GF-D8 (cell line): ENCODE data around the gene MCIDAS.

Experiments used
- DNase-seq: peaks from one replicate; lab custom pipeline; 2025; lab: John Stamatoyannopoulos, UW

The MCIDAS gene

DNA sequence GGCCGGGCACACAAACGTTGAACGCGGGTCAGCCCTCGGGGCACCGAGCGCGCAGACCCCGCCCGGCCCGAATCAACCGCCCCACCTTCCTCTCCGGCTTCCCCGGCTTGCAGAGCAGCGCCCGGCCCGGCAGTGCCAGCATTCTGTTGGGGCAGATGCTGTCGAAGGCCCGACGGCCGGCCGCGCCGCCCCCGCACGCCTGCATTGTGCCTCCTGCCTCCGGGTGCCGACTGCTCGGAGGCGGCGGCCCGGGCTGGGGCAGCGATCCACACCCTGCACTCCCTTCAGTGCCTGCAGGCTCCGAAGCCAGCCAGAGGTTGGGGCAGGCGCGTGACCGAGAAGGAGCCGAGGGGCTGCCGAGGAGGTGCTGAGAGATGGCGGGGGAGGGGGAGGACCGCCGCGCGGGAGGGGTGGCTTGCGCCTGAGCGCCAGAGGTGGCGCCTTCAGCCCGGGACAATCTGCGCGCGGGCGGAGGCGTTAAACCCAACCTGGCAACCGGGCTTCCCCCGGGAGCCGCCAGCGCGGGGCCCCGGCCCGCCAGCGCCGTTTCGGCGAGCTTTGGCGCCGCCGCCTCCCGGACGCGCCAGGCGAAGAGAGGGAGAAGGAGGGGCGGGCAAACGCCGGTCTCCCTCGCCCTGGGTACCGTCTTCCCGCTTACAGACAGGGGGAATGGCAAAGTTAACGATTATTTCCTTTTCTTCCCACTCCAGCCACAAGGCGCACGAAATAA is at the start of gene MCIDAS:
TSS of gene MCIDAS (minus strand) at position 382 of the 730 bp plus-strand sequence. CDS start at position 205, 177 bp downstream.
- no peak for DNase-seq

DNA sequence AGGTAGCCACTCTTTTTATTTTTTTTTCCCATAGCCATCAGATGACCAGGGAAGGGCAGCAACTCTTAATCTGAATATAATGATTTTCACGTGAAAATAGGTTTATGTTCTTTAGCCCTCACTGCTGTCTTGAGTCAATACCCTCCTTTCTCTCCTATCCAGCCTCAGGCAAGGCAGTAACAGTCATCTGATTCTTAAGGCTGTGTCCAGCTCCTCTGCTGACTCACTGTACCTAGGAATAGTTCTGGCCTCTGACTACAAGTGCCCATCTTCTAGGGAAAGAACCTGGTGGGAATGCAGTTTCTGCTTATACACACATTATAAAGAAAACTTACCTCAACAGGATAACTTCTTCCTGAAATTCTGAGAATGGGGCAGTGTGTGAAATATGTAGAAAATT is 49.7 kb upstream of the MCIDAS start:
- no peak for DNase-seq

DNA sequence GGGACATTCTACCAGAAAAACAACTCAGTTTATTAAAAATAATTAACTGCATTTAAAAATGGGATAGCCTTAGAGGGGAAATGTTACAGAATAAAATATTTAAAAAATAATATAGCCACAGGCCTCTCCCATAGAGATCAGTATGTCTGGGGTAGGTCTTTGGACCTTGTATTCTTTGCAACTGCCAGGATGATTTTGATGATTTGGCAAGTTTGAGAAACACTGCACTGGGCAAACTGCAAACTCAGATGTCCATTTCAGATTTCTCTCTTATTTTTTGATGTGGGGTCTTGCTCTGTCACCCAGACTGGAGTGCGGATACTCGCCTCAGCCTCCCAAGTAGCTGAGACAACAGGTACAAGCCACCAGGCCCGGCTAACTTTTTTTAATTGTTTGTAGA is 31.2 kb upstream of the MCIDAS start:
- no peak for DNase-seq

DNA sequence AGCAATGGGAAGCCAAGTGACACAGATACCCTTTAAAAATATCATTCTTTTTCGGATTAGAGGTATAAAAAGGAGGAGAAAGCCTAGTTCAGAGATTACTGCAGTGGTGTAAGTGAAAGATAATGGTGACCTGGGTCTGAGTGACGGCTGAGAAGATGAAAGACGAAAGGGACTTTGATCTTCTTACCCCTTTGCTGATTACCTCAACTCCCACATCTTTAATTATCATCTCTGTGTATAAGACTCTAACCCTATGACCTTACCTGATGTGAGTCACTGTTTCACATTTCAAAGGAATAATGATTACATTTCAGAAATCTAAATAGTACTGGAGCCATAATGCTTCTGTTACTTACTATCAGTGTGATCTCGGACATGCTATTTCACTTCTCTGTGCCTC is 27.7 kb upstream of the MCIDAS start:
- DNase-seq = no peak

DNA sequence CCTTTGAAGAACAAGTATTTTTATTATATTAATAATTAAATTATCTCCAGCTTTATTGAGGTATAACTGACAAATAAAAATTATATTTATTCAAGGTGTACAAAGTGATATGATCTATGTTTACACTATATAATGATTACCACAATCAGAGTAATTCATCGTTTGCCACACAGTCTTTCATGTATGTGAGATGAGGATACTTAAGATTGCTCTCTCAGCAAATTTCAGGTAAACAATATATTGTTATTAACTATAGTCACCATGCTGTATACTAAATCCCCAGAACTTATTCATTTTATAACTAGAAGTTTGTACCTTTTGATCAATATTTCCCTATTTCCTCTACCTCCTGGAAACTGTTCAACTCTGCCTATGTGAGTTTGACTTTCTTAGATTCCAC is 22.9 kb upstream of the MCIDAS start:
- no peak for DNase-seq

DNA sequence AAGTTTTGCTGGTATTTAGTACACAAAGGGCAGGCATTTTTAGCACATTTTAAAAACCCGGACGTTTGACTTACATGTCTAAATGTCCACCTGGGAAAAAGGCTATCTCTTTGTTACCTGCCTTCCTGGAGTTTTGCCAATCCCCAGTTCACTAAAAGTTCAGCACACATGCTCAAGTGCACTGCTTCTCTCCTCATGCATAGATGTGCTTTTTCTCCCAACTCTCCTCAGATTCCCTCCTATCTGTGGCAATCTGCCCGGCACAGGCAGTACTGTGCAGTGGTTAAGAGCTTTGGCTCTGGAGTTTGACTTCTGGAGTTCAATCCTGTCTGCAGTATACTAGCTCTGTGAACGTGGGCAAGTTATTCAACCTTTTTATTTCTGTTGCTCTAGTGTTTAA is 14.6 kb upstream of the MCIDAS start:
- DNase-seq = no peak

DNA sequence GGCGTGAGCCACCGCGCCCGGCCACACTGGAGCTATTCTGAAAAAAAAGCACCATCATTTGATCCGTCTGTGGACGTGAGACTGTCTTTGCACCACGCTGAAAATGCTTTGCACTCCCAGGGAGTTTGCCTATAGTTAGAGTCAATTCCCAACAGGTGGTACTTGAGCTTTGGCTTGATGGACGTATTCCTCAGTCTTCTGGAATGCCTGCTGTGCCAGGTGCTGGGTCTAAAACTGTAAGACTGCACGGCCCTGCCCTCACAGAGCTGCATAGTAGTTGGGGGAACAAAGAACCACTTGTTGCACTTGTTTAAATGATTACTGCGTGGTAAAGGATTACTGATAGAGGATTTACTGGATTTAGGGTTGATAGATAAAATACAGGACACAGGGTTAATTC is 9.7 kb upstream of the MCIDAS start:
- DNase-seq = no peak

DNA sequence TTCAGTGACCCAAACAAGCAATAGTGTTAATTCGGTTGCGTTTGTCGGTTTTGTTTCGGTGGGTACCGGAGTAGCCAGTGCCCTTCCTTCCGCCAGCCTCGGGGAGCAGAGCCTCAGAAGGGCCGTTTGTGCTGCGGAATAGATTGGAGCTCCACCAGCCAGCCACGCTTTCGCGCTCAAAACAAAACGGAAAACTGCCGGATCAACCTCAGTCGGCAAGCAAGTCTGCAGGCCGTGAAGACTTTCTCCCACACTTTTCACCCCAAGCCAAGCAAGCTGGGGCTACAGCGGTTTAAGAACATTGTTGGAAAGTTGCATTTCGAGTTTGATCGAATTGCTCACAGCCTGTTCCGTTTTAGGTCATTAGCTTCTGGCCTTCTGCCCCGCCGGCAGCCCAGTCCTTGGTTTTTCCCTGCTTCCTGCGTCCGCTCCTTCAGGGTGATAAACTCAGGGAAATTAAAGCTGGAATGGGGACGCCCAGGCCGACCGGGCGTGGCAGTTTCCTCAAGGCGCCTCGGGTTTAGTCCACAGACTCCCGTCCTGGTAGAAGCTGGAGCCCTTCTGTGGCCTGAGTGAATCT is 7.1 kb upstream of the MCIDAS start:
- no peak for DNase-seq

DNA sequence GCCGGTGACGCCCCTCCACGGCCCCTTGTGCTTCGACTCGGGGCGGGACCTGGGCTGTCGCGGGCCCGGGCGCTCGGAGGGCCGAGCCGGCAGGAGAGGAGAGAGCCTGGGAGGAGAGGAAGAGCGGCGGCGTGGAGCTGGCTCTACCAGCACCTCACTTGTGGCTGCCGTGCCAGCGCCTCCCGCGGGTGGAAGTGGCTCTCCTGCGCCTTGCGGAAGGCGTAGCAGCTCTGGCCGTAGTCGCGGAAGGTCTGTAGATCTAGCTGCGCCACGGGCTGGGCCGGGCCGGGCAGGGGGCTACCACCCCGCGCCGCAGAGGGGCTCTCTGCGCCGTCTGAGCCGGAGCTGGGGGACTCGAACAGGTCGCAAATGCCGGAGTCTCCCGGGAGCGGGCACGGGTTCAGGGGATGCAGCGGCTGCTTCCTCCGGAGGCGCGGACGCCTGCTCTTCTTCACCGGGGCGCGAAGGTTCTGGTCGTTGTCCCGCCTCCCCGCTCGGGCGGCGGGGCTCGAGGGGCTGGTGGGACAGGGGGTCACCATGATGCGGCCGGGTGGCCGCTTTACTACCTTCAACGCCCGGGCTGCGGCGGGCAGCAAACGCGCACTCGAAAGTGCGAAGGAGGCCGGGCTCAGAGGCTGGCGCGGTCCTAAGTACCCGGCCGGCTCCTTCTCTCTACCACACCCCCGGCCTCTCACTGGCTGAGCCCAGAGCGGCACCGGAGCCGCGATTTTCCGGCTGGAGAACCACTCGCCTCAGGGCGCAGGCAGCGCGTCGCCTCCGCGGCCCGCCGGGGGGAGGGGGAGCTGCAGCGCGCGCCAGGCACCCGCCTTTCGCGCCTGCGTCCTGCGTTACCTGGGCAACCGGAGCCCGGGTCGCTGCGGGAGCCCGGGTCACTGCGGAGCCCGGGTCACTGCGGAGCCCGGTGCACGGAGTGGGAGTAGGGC is 6.1 kb upstream of the MCIDAS start, which contains the start of gene CCNO:
TSS of gene CCNO (minus strand) at position 624 of the 944 bp plus-strand sequence. CDS start at position 539, 85 bp downstream.
- no peak for DNase-seq

DNA sequence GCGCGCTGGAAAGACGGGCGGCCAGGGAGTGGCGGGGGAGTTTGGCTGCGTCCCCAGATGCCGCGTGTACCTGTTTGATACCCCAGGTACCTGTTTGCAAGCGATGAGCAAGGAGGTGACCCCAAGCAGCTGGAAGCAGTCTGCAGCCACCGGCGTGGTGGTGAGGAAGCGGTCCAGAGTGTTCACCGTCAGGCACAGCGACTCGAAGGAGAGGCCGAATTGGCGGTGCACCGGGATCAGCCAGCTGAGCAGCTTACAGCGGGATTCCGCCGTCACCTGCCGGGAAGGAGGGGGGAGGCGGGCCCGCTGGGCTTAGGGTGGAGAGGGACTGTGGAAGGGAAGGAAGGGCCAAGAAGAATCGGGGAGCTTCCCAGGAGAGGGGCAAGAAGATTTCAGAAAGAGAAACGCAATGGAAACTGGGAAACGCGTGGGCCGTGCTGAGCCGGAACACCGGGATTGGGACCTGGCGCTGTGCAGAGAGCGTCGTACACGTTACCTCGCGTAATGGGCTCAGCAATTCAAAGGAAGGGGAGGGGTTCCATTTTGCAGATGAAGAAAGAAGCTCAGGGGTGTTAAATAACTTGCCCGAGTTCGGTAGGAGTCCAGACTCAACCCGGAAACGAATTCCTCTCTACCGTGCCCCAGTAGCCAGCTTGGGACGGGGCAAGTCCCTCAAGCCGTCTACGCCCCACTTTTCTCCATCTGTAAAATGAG is 5.3 kb upstream of the MCIDAS start:
- DNase-seq = no peak

DNA sequence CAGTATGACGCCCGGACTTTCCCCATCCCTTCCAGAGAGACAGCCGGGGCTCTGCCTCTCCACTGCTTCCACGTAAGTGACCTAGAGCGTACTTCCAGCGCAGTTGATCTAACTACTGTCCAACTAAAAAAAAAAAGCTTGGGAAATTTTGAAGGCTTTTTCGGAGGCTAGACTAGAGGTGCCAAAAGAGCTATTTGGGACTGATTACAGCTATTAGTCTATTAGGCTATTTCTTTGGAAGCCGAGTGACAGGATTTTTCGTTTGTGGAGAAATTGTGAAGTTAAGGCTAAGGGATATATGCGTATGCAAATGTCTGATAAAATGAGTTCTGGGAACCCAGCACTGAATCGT is 4.8 kb upstream of the MCIDAS start:
- DNase-seq = no peak

DNA sequence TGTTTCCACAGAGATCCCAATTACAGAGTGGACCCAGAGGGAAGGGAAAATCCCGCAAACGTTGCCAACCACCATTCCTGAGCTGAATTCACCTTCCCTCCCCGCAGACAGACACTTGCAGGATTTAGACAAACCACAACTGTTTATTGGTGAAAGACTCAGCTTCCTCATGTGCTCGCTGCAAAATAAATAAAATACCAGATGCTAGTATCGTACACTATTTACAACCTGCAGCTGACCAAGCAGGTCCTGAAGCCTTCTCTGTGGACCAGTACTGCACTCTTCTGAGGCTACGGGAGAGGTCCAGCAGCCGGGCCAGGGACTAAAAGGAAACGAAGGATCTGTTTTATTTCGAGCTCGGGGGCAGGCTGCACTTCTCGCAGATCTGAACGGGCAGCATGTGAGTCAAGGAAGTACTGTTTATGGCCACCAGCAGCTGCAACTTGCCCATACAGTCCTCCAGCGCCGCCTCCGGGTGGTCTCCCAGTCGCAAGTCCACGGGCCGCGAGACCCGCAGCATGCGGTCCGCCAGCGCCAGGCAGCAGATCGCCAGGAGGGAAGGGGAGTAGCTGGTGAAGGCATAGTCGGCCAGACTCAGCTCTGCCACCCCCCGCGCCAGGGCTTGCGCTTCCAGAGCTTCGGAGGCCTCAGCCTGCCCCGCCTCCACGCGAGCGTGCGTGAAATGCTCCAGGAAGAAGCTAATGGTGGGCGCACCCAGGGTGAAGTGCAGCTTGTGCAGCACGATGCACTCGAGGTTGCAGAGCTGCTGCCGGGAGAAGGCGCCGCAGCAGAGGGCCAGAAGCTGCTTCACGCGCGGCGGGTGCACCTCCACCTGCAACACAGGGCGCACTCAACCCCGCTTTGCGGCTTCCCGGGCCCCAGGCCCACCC is 4.2 kb upstream of the MCIDAS start:
- DNase-seq = no peak

DNA sequence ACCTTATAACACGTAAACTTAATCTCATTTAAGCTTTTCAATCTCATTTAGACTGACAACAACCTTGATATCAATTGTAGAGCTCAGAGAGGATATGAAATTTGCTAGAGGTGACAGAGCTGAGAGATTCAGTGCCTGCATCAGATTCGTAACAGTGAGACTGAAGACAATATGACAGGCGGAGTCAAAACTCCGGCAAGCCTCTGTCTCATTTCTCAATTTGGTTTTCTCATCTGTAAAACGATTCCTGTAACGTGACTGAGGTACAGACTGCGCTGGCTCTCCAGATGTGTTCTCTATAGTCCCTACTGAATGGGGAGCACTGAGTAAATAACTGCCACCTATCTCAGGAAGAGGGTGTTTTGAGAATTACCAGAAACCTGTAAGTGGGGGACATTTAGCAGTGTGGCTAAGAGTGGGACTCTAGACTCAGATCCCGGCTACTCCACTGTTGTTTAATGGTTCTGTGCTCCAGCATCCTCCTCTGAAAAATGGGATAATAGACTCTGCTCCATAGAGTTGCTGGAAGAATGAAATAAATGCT is 3.0 kb upstream of the MCIDAS start:
- no peak for DNase-seq

DNA sequence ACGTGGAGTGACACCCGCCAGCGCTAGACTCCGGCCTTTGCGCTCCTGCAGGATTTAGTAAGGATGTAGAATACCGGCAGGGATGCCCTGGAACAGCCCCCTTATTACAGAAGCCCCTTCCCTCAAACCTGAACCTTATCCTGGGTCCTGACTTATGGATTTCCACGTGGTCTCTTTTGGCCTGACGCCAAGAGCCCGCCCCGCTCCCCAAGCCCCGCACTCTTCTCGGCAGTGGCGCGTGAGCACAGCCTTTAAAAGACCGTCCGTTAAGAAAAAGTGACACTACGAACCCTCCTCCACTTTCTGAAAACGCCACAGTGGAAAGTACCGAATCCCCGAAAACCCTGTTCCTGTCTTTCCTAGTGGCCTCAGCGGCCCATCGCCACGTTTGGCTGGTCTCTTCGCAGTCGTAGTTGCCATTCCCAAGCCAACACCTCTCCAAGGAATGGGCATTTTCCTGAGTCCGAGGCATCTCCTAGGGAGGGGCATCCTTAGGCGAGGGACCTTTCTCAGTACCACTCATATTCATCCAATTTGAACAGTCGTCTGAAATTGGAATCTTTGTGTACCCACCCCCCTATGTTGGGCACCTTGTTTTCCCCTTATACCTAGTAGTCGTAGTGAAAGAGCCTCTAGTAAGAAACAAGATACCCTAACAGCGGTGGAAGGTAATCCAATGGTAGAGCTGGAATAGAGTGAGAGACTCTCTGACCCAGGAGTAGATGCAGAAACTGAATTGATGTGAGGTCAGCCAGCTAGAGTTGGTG is 732 bp upstream of the MCIDAS start:
- no peak for DNase-seq

DNA sequence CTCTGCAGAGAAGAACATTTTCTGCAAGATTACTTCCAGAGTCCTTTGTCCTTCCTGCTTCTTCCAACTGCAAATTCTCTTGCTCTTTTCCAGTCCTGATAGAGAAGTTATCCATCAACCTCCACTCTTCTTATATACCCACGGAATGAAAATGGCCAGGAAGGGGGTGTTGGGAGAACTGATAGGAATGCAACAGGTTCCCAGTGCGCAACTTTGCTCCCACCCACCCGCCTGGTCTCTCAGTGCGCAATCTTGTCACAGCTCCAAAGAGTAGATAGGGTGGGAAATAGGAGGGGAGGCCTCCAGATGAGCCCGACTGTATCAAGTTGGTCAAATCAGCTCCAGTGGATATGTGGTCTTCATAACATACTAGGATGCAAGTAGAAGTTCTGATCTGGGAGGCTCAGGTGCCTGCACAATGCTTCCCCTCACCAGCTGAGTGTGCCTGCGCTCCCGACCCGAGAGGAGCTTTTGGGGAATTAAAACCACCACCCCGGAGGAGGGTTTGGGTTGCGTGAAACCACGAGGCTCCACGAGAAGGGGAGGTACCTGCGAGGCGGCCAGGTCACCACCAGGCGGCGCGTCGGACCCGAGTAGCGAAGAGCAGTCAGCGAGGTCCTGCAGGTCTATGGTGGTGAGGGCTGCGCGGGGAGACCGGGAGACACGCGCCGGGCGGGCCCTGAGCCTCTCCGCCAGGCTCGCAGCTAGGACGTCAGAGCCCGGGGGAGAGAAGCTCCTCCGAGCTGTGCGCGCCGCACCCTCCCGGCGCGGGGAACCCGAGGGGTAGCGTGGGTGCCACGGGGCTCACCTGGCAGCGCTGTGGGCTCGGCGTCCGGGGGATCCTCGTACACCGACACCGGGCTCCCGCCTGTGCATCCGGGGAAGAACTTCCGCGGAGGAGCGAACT is 835 bp downstream of the MCIDAS start:
- no peak for DNase-seq

DNA sequence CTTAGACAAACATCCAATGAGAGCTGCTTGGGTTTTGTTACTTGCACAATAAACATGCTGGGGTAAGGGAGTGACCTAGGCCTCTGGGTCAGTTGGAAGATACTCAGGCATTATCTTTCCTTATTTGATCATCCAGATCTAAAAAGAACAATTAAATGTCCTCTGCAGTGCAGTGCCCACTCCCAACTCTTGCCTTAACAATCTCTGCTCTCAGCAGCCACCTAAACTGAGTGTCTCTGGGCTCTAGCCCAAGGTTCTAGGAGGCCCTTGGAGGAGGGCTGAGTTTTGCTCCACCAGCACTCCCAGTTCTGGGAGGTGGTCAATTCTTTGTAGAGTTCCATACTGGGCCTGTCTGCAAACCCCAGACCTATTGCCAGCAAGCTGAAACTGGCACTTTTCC is 1.8 kb downstream of the MCIDAS start:
- no peak for DNase-seq

DNA sequence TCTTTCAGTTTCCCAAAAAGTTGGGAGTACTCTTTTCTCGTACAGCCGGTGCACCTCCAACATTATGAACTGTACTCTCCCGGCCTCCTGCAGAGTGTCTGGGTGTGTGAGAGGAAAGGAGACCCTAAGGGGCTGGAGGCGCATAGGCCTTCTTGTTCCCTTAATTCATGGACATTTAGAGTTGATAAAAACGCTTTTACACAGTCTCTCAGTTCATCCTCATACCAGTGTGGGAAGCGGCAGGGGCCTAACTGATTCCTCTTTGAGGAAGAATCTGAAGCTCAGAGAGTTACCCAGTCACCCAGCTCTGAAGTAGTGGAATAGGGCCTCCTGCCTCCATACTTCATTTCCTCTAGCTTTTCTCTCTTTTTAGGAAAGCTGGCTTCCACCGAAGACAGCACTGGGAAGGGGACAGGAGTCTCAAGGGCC is 3.3 kb downstream of the MCIDAS start:
- no peak for DNase-seq

DNA sequence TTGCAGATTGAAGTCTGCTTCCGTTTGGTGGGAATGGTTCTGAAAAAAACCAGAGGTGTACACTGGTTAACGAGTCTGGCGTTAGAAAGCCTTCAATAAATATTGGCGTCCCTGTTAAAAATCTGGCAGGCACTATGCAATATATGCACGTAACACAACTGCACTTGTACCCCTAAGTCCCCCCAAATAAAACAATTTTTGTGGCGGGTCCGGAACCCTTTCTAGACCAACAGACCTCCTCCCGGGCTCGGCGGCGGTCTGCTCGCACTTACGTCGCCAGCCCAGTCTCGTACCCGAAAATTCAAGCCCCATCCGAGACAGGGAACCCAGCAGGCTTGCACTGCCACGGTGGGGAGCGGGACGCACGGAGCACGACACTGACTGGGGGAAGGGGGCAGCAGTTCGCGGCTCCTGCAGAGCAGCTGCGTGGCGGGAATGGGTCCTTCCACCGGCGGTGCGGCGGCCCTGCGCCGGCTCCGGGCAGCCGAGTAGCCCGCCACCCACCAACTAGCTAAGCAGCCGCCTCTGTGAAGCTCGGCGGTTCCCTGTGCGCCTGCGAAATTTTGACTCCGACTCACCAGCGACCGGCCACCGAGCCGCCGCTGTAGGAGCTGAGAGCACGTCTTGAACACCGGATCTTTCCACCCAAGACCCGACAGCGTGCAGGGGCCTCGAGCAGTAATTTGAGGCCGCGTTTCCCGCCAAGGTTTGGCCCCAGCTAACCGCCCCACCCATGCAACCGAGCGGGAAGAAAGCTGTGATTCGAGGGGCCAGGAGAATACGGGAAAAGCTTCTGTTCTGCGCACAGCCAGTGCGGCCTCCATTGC is 3.9 kb downstream of the MCIDAS start:
- DNase-seq = no peak
